Adrenal gland (tissue), 12 donors: ENCODE data around the gene ENPP6. TPM values are rescaled to one million over a fixed set of nuclear protein-coding genes. Genes with fewer than 3 reads are reported as not detected.

Experiments
- DNase-seq, 7 donors: peaks; one replicate each; pipeline ENCODE4 v3.0.0-alpha.2; 2019 to 2020
- H3K27ac ChIP-seq, 5 donors: fragments of 200-600 bp; sonication (generic) in 4 of 5; 1 replicate in 3 of 5; 2 replicates in 2 of 5; pipeline versions ENCODE4 v1.5.1 to v1.8.0; 2016 to 2020; ENCODE audit warnings: mild to moderate bottlenecking in 1 of 5
- H3K27me3 ChIP-seq: fragments of 200-600 bp; 2 replicates; pipeline ENCODE4 v1.8.0; 2021
- H3K36me3 ChIP-seq, 2 donors: fragments of 200-600 bp; replicated peaks in 1 of 2; 1 replicate in 1 of 2; 2 replicates in 1 of 2; pipeline versions ENCODE4 v1.5.1 to v1.8.0; 2018 to 2022
- H3K4me1 ChIP-seq, 2 donors: fragments of 200-600 bp; replicated peaks in 1 of 2; 1 replicate in 1 of 2; 2 replicates in 1 of 2; pipeline versions ENCODE4 v1.5.1 to v1.8.0; 2018 to 2021
- H3K4me3 ChIP-seq, 4 donors: fragments of 200-600 bp; sonication (generic) in 3 of 4; one replicate each; pipeline ENCODE4 v1.5.1; 2016 to 2018
- H3K9me3 ChIP-seq, 3 donors: fragments of 200-600 bp; sonication (generic) in 1 of 3; replicated peaks in 1 of 3; 1 replicate in 2 of 3; 2 replicates in 1 of 3; pipeline versions ENCODE4 v1.5.1 to v1.8.0; 2016 to 2021
- POLR2A ChIP-seq, 2 donors: fragments of 450-650 bp; IDR thresholded peaks; one replicate each; pipeline ENCODE4 v1.6.1; 2017; ENCODE audit warnings: antibody characterized with exemption in 2 of 2, mild to moderate bottlenecking in 2 of 2, moderate library complexity in 1 of 2
- WGBS, 4 donors: extraction: QIAGEN DNeasy Blood & Tissue Kit in 2 of 4; methylation state at CpG; one replicate each; pipeline versions ENCODE4 v1.1.5 to v1.1.7; 2013 to 2017; 5-methylcytosine and 5-hydroxymethylcytosine counted together
- intact Hi-C, 2 donors: fragments of 100-400 bp; cut with DNase I; formaldehyde crosslinking; loops; one replicate each; pipeline versions ENCODE4 v1.14.1 to v1.15.0; 2022 to 2023
- polyA plus RNA-seq, 3 donors: library from polyadenylated mRNA; stranded (reverse); fragments of 200-250 nt in 2 of 3; fragments of 350-450 nt in 1 of 3; fragmentation: Illumina TruSeq in 1 of 3; extraction: RNeasy Lipid Tissue Mini Kit (QIAGEN cat#74804) in 1 of 3; gene quantifications; one replicate each; pipeline ENCODE4 v1.2.3, GENCODE V29; 2013 to 2014
- total RNA-seq, 9 donors: library from RNA; depleted of rRNA in 4 of 9; stranded (reverse); fragments of >200 nt in 4 of 9; fragments of 120-200 nt in 1 of 9; fragmentation: NEBNext Ultra II Directional in 1 of 9; extraction: Animal tissue kit (Norgen Biotek cat#: 25700) in 1 of 9; gene quantifications; one replicate each; pipeline versions ENCODE4 v1.1.0 to v1.2.4, GENCODE V29; 2013 to 2023
- TF ChIP-seq, protein P1 (sequence below), 6 experiments: fragments of 450-650 bp in 4 of 6; fragments of 200-600 bp in 2 of 6; sonication (generic) in 1 of 6; IDR thresholded peaks; 1 replicate in 5 of 6; 2 replicates in 1 of 6; pipeline versions ENCODE4 v1.5.1 to v1.8.0; 2016 to 2021; ENCODE audit warnings: antibody characterized with exemption in 6 of 6, mild to moderate bottlenecking in 2 of 6, moderate library complexity in 1 of 6
- donor health status: healthy with polysubstance abuse.
- donor health status: Bipolar disorder and iron deficiency.
- donor health status: DM: yes; HTN: yes; CAD: no.
- donor health status: DM: no; HTN: no; CAD: no.
- donor health status: DM: no; HTN: no; CAD: no.
- donor health status: DM: yes; HTN: yes; CAD: no.

The ENPP6 gene
- total and polyA plus RNA-seq, 12 donors = 0.18 to 11.3 (median 0.46) TPM; not detected in 1

DNA sequence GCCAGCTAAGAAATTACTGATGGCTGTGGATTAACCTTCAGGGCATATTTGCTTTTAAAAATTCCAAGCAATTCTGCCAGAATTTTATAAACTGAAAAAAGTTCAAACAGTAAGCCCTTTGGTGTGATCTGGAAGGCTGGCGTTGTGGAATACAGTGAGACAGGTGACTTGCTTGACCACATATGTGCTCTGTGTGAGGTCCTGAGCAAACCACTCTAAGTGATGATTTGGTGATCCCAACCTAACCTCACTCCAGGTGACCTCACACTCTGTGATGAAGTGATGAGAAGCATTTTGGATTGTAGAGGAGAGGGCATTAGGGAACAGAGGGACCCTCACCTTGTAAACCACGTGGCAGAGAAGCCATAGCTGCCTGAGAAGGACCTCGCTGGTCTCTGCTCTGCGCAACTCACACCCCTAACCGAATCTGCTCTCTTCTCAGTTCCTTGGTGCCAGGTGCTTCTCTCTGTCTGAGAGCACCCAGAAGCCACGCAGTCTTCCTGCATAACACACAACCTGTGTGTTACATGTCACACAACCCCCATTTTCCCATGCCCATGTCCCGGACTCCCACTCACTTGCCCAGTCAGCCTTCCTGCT lies 106.3 kb downstream of the ENPP6 start:
- WGBS, 4 donors = 75 to 93% (median 89%) methylated on average over 6 to 7 of the region's 7 CpGs

DNA sequence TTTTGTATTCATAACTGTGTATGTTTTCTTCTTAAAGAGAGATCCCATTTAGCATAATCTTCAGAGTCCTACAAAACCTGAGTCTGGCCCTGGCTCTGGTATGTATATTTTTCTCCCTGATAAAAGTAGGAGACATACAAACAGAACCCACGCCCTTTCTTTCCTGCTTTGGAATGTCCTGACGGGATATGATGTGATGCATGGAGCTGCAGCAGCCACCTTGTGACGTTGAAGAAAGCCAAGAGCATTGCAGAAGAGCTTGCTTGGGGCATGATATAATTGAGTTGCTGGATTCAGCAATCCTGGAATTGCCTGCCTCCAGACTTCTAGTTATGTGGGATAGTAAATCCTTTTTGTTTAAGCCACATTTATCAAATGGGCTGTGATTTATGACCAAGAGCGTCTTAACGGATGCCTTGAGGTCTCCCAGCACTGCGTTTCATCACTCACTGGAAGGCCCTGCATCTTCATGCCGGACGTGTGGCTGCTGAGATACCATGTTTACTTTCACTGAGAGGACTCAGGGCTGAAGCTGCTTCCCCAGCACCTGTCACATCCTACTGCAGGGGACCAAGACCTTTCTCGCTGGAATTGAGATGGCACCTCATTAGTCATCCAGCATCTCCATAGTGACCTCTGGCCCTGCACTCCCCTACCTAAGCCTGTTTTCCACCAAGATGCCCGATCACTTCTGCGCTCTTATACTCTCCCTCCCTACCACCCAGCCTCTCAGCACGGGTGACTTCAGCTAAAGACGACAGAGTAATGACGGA lies 107.0 kb downstream of the ENPP6 start:
- Histone ChIP-seq H3K27ac (no peak overlapping the region), H3K4me3 (no peak overlapping the region), H3K27me3 (no peaks in the 10 kb centered on the region), H3K9me3 (no peaks in the 10 kb centered on the region), H3K36me3 (no peaks in the 10 kb centered on the region), H3K4me1 (no peaks in the 10 kb centered on the region)
- intact Hi-C loops = no loop called here
- 71 to 85% (median 81%) methylated on average over 14 of the region's 14 CpGs for WGBS, 4 donors
- no peak for TF ChIP-seq POLR2A (IDR thresholded peaks at IDR 0.05)
- TF ChIP-seq, protein P1, sequence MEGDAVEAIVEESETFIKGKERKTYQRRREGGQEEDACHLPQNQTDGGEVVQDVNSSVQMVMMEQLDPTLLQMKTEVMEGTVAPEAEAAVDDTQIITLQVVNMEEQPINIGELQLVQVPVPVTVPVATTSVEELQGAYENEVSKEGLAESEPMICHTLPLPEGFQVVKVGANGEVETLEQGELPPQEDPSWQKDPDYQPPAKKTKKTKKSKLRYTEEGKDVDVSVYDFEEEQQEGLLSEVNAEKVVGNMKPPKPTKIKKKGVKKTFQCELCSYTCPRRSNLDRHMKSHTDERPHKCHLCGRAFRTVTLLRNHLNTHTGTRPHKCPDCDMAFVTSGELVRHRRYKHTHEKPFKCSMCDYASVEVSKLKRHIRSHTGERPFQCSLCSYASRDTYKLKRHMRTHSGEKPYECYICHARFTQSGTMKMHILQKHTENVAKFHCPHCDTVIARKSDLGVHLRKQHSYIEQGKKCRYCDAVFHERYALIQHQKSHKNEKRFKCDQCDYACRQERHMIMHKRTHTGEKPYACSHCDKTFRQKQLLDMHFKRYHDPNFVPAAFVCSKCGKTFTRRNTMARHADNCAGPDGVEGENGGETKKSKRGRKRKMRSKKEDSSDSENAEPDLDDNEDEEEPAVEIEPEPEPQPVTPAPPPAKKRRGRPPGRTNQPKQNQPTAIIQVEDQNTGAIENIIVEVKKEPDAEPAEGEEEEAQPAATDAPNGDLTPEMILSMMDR (IDR thresholded peaks at IDR 0.05) = no peak
- DNase-seq = no peak

More for the DNA sequence above, 106.3 kb downstream of the ENPP6 start:
- H3K4me3 ChIP-seq = no peak overlapping the region
- TF ChIP-seq POLR2A (IDR thresholded peaks at IDR 0.05) = no peak
- TF ChIP-seq, protein P1 (IDR thresholded peaks at IDR 0.05) = no peak
- no peak for DNase-seq
- H3K36me3 ChIP-seq = no peaks in the 10 kb centered on the region
- H3K27ac ChIP-seq = no peak overlapping the region
- H3K27me3 ChIP-seq = no peaks in the 10 kb centered on the region
- intact Hi-C loops = no loop called here
- H3K9me3 ChIP-seq = no peaks in the 10 kb centered on the region
- no peaks in the 10 kb centered on the region for H3K4me1 ChIP-seq

DNA sequence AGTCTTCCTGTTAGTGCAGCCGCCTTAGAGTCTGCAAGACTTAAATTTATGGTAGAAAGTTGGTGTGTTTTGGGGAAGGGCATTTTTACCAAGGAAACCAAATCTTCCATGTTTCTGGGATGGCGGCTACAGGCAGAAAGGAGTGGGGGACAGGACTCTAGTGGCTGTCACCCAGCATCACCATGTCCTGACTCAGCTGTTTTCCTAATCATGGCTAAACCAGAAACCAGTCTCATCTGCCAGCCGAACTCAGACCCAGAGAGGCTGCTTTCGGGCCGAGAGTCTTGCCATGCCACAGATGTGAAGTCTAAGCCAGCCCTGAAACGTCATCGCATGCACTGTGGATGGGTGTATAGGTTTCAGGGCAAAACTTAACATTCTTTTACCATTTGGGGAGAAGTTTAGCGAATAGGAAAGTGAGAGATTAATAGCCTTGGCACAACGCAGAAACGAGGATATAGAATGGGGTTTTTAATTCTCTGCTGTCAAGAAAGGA lies 109.6 kb downstream of the ENPP6 start:
- Histone ChIP-seq H3K27ac (no peak overlapping the region), H3K27me3 (no peaks in the 10 kb centered on the region), H3K36me3 (no peaks in the 10 kb centered on the region), H3K4me1 (no peaks in the 10 kb centered on the region), H3K9me3 (no peaks in the 10 kb centered on the region), H3K4me3 (no peak overlapping the region)
- no peak for TF ChIP-seq POLR2A (IDR thresholded peaks at IDR 0.05)
- TF ChIP-seq, protein P1 (IDR thresholded peaks at IDR 0.05) = no peak
- intact Hi-C loops = no loop called here
- 82 to 88% (median 84%) methylated on average over 10 of the region's 10 CpGs for WGBS, 4 donors
- no peak for DNase-seq

DNA sequence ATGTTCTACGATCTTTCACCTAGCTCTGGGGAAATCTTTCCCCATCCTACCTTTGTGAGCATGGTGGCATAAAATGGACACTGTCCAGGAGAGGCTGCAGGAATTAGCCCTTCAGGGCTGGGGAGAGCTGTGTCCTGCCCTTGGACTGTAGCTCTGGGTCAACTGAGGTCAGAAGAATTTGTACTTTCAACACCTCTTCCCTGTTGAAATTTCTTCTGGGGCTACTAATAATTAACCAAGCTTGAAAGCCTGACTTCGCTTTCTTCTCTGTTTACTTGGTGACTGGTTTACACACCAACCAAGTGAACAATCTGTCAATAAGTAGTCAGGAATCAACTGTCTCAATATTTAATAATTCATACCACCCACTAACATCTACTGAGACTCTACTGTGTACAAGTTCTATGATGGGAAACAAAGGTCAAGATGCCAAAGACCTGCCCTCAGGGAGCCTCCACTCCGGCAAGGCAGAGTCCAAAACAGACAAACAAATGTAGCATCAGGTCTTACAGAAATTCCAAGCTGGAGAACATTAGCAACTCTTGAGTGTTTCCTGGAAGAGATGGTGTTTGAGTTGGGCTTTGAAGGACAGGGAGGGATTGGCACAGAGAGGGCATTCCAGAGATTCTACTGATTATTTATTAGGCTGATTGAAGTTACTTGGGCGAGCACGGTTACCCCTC lies 113.1 kb downstream of the ENPP6 start:
- Histone ChIP-seq H3K27me3 (no peaks in the 10 kb centered on the region), H3K9me3 (no peaks in the 10 kb centered on the region), H3K4me3 (no peak overlapping the region), H3K4me1 (no peaks in the 10 kb centered on the region), H3K36me3 (no peaks in the 10 kb centered on the region), H3K27ac (no peak overlapping the region)
- intact Hi-C loops = loop anchor here in 1 of 2 donors (5.0 kb wide), 1 partner anchor 267 kb away; no protein-coding TSS in a partner anchor
- no peak for DNase-seq
- 73 to 80% (median 77%) methylated on average over 5 of the region's 5 CpGs for WGBS, 4 donors
- TF ChIP-seq POLR2A (IDR thresholded peaks at IDR 0.05) = no peak
- TF ChIP-seq, protein P1 (IDR thresholded peaks at IDR 0.05) = no peak
